GM10248 (cell line): Measurements from ENCODE around the gene PRIMA1.

Experiments used
- CTCF ChIA-PET: fragments of 300-600 bp; sonication (Branson Sonifier 250); formaldehyde crosslinking; extraction: SDS; loops from one replicate; lab custom pipeline; 2021; ENCODE audit warnings: antibody characterized with exemption; lab: Yijun Ruan, JAX
- POLR2A ChIA-PET: fragments of 350-650 bp; sonication (Branson Sonifier 250); formaldehyde crosslinking; extraction: SDS; loops from one replicate; lab custom pipeline; 2020; ENCODE audit warnings: antibody characterized with exemption; lab: Yijun Ruan, JAX
- DNase-seq: peaks from one replicate; pipeline ENCODE4 v3.0.0; 2012; ENCODE audit errors: extremely low spot score
- CTCF ChIP-seq: IDR thresholded peaks from 2 replicates; pipeline ENCODE4 v1.5.1; 2012; ENCODE audit warnings: mild to moderate bottlenecking, low read depth; ENCODE audit errors: extremely low read depth, missing control alignments, control extremely low read depth

PRIMA1 gene

GRCh38 chr14:93787465-93788292 lies 606 bp downstream of the PRIMA1 start:
- POLR2A ChIA-PET, result no interaction called here
- no peak for DNase-seq
- CTCF ChIA-PET, result no interaction called here
- TF ChIP-seq CTCF, result no peak

GRCh38 chr14:93785423-93785822 lies 2.9 kb downstream of the PRIMA1 start:
- no peak for DNase-seq
- CTCF ChIA-PET, result interaction anchor here (1.0 kb wide), 1 partner anchor 9 kb away, joined by 3 read pairs; no protein-coding TSS in a partner anchor
- TF ChIP-seq CTCF, result no peak
- POLR2A ChIA-PET, result no interaction called here

- no peak for TF ChIP-seq CTCF
- CTCF ChIA-PET, result no interaction called here
- DNase-seq, result no peak
- POLR2A ChIA-PET, result no interaction called here
These were observed 3.4 kb downstream of the PRIMA1 start for GRCh38 chr14:93784878-93785277.

- POLR2A ChIA-PET, result no interaction called here
- no peak for TF ChIP-seq CTCF
- CTCF ChIA-PET, result no interaction called here
- no peak for DNase-seq
These were observed 7.4 kb downstream of the PRIMA1 start for GRCh38 chr14:93780813-93781400.

- POLR2A ChIA-PET, result no interaction called here
- CTCF ChIA-PET, result no interaction called here
- DNase-seq, result no peak
- no peak for TF ChIP-seq CTCF
These were observed 9.2 kb downstream of the PRIMA1 start for GRCh38 chr14:93778856-93779629.

- ChIA-PET POLR2A (no interaction called here), CTCF (no interaction called here)
- TF ChIP-seq CTCF, result no peak
- DNase-seq, result no peak
These were observed 9.8 kb downstream of the PRIMA1 start for GRCh38 chr14:93778453-93778852.
